ENCODE results near the gene ARFGEF2.

GRCh38 chr20:48941467-48941866, 20.0 kb downstream of the ARFGEF2 start:
- no peak for TF ChIP-seq POLR2A (IDR thresholded peaks at IDR 0.05)
- no peak for TF ChIP-seq CTCF (IDR thresholded peaks at IDR 0.05)
